Measurements from ENCODE around the gene ARHGEF19.
"Not testable (repeated sequence)": the region's sequence is repeated elsewhere in the genome, so short reads cannot be mapped to it uniquely, and the experiment has no call there.

The ARHGEF19 gene

DNA sequence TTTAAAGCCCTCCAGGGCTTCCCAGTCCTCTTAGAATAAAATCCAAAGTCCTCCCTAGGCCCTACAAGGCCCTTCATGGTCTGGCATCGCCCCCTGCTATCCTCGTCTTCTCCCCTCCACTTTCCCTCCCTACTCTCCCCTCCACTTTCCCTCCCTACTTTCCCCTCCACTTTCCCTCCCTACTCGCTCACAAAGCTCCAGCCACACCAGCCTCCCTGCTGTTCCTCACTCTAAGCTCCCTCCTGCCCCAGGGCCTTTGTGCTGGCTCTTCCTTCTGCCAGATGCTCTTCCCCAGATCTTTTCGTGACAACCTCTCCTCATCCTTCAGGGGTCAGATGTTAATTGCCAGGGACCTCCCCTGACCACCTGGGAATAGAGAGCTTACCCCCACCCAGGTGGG lies 12.8 kb downstream of the ARHGEF19 start:
- DNase-seq (no peak), ATAC-seq (replicated peaks) (no peak)
- Mint-ChIP-seq H3K9me3 (no peaks in the 10 kb centered on the region), H3K36me3 (ENCODE audit: insufficient read depth) (peaks cover 7% of the 10 kb centered on the region), H3K27ac (peak overlapping the region; percentile 8 to 90), H3K27me3 (no peaks in the 10 kb centered on the region), H3K4me3 (no peak overlapping the region), H3K4me1 (ENCODE audit: low read depth in 2 of 2) (peaks cover 7 to 12% of the 10 kb centered on the region in 2 donors)

DNA sequence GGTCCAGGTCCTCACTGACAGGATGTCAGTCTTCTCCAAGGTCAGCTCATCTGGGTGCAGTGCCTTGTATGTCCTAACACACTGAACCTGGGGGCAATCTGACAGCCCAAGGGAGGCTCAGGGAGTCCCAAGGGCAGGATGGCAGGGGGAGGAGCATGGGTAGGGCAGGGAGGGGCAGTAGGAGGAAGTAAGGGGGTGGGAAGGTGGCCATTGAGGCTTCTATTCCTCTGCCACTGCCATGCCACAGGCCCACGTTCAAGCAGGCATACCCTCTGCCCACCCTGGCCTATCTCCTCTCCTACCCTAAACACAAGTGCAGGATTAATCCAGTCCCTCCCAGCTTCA lies 13.3 kb downstream of the ARHGEF19 start:
- Mint-ChIP-seq H3K27me3 (no peaks in the 10 kb centered on the region), H3K27ac (peak overlapping the region in 1 of 2 donors; percentile 90), H3K4me3 (no peak overlapping the region), H3K9me3 (no peaks in the 10 kb centered on the region), H3K4me1 (ENCODE audit: low read depth in 2 of 2) (peaks cover 5 to 9% of the 10 kb centered on the region in 2 donors), H3K36me3 (ENCODE audit: insufficient read depth) (peaks cover 7% of the 10 kb centered on the region)
- ATAC-seq (replicated peaks) (no peak), DNase-seq (no peak)

DNA sequence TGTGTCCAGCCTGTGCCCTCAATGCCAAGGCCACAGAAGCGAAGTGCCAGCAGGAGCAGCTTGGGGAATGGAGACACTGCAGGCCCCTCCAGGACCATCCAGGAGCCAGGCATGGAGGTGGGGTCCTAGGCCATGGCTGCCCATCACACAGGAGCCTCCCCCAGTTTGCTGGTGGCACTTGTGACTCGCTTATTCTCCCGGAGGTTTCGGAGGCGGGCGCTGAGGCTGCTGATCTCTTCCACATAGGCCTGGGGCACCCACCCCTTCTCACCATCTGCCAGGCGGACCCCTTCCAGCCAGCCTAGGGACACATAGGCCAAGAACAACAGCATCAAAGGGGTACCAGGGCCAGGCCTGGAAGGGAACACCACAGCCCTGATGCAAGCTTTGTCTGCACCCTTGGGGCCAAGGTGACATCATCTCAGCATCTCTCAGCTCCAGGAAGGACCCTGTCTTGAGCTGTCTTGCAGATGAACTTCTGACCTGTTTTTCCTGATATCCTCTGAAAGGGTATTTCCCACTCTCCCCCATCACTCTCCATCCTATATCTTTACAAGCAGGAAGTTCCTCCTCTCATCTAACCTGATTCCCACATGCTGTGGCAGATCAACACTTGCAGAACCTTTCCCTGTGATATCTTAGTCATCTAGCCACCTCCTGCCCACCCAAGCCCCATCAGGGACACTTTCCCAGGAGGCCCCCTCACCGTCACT lies 13.9 kb downstream of the ARHGEF19 start:
- Mint-ChIP-seq H3K9me3 (no peaks in the 10 kb centered on the region), H3K27me3 (no peaks in the 10 kb centered on the region), H3K4me1 (ENCODE audit: low read depth in 2 of 2) (peaks cover 3 to 8% of the 10 kb centered on the region in 2 donors), H3K27ac (peak overlapping the region in 1 of 2 donors; percentile 90), H3K36me3 (ENCODE audit: insufficient read depth) (peaks cover 6% of the 10 kb centered on the region), H3K4me3 (no peak overlapping the region)
- no peak for DNase-seq
- no peak for ATAC-seq (replicated peaks)

DNA sequence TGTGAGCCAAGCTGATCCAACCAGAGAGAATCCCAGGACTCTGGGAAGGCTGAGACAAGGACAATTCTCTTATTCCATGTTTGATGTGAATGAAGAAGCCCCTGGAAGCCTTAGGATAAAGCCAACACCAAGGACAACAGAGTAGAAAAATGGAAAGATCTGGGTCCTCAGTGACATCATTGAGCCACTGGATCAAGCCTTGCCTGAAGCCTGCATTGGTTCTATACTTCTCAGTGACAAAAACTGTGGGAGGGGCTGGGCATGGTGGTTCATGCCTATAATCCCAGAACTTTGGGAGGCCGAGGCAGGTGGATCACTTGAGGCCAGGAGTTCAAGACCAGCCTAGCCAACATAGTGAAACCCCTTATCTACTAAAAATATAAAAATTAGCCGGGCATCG lies 15.6 kb downstream of the ARHGEF19 start:
- H3K27me3 Mint-ChIP-seq = no peaks in the 10 kb centered on the region
- DNase-seq (no peak), ATAC-seq (replicated peaks) (no peak)
- H3K4me3 Mint-ChIP-seq = no peak overlapping the region
- H3K4me1 Mint-ChIP-seq (ENCODE audit: low read depth in 2 of 2) = peaks cover 0 to 4% of the 10 kb centered on the region in 2 donors
- H3K27ac Mint-ChIP-seq = peak overlapping the region; percentile 89 to 90
- H3K36me3 Mint-ChIP-seq (ENCODE audit: insufficient read depth) = peaks cover 2% of the 10 kb centered on the region
- no peaks in the 10 kb centered on the region for H3K9me3 Mint-ChIP-seq

DNA sequence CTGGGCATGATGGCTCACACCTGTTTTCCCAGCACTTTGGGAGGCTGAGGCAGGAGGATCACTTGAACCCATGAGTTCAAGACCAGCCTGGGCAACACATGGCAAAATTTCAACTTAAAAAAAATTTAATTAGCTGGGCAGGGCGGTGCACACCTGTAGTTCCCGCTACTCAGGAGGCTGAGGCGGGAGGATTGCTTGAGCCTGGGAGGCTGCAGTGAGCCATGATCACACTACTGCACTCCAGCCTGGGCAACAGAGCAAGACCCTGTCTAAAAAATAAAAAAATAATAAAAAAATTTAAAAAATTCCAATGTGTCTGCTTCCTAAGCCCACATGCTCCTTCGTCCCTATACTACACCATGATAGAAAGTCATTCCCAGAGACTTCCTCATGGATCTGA lies 16.3 kb downstream of the ARHGEF19 start:
- DNase-seq; ATAC-seq (replicated peaks); H3K4me3 Mint-ChIP-seq; H3K9me3 Mint-ChIP-seq; H3K36me3 Mint-ChIP-seq (ENCODE audit: insufficient read depth); H3K4me1 Mint-ChIP-seq (ENCODE audit: low read depth in 2 of 2); H3K27me3 Mint-ChIP-seq; H3K27ac Mint-ChIP-seq: not testable (repeated sequence)

DNA sequence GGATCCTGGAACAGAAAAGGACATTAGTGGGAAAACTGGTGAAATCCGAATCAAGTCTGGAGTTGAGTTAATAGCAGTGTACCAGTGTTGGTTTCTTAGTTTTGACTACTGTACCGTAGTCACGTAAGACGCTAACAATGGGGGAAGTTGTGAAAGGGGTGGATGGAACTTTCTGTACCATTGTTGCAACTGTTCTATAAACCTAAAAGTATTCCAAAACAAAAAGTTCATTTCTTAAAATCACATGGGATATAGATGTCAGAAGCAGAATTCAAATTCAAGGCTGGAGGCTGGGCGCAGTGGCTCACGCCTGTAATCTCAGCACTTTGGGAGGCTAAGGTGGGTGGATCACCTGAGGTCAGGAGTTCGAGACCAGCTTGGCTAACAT lies 16.9 kb downstream of the ARHGEF19 start:
- Mint-ChIP-seq H3K27ac (no peak overlapping the region), H3K4me3 (no peak overlapping the region), H3K4me1 (ENCODE audit: low read depth in 2 of 2) (peaks cover 4 to 5% of the 10 kb centered on the region in 2 donors), H3K9me3 (no peaks in the 10 kb centered on the region), H3K27me3 (peaks cover 7 to 10% of the 10 kb centered on the region in 2 donors), H3K36me3 (ENCODE audit: insufficient read depth) (peaks cover 2% of the 10 kb centered on the region)
- no peak for ATAC-seq (replicated peaks)
- DNase-seq = no peak

DNA sequence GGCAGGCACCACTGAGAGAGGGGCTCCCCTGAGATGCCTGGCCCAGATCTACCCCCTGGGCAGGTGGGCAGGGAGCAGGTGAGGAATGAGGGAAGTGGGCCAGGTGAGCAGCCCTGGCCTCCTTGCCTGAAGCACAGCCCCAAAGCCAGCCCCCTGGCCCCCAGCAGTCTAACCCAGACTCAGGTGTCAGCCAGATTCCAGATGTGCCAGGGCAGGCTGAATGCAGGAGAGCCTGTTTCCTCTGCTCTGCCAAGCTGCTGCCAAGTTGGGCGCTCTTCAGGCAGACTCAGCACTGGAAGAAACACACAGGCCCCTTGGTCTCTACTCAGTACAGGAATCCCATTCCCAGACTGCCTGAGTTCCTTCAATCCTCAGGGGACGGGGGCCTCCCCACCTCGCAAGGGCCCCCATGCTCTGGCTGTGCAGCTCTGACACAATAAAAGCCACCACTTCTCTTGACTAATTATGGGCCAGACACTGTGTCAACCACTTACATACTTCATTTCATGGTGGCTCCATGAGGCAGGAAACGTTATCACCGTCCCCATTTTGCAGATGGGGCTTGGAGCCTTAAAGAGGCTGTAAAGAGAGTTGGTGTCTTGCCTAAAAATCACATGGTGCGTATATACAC lies 20.4 kb downstream of the ARHGEF19 start:
- ATAC-seq (replicated peaks) (no peak), DNase-seq (no peak)

DNA sequence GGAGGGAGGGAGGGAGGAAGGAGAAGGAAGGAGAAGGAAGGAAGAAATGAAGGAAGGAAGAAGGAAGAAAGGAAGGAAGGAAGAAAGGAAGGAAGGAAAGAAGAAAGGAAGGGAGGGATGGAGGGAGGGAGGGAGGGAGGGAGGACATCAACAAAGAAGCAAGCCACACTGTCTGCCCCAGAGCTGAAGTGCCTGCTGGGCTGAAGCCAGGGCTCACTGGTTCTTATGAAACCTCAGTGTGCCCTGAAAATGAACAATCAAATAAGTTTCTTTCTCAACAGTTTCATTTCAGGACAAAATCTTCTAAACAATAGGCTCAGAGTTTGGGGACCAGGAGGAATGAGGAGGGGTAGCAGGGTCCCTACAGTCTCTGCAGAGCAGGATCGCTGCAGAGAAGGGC lies 21.1 kb downstream of the ARHGEF19 start:
- Mint-ChIP-seq H3K36me3 (ENCODE audit: insufficient read depth) (no peaks in the 10 kb centered on the region), H3K9me3 (no peaks in the 10 kb centered on the region), H3K4me1 (ENCODE audit: low read depth in 2 of 2) (peaks cover 5% of the 10 kb centered on the region in 2 donors), H3K4me3 (no peak overlapping the region), H3K27ac (no peak overlapping the region), H3K27me3 (peaks cover 22 to 24% of the 10 kb centered on the region in 2 donors)
- ATAC-seq (replicated peaks) (no peak), DNase-seq (no peak)

More for the DNA sequence above, 20.4 kb downstream of the ARHGEF19 start:
- H3K9me3 Mint-ChIP-seq = no peaks in the 10 kb centered on the region
- no peak overlapping the region for H3K27ac Mint-ChIP-seq
- H3K4me1 Mint-ChIP-seq (ENCODE audit: low read depth in 2 of 2) = peaks cover 5% of the 10 kb centered on the region in 2 donors
- no peak overlapping the region for H3K4me3 Mint-ChIP-seq
- H3K36me3 Mint-ChIP-seq (ENCODE audit: insufficient read depth) = no peaks in the 10 kb centered on the region
- peaks cover 22 to 24% of the 10 kb centered on the region in 2 donors for H3K27me3 Mint-ChIP-seq

DNA sequence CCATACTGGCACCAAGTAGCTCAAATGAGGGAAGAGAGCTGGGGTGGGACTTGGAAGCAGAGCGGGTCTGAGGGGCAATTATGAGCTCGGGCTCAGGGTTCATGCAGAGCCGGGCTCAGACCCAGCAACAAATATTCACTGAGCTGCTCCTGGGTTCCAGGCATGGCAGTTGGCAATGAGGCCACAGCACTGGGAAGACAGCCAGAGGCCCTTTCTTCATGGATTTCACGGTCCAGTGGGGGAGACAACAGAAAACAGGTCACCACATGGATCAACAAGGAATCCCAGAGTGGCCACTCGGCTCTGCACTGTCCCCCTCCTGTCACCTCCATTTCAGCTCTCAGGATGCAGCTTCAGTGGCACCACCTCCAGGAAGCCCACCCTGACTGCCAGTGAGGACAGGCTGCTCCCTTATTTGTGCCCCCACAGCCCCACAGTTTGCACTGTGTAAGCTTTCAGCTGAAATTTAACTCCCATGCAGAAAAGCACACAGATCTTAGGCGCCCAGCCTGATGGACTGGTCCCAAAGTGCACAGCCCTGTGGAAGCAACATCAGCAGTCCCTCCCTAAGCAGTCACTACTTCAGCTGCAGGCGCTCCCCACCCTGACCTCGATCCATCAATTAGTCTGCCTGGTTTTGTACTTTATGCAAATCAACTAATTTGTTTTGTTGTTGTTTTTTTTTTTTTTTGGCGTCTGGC lies 22.4 kb downstream of the ARHGEF19 start:
- DNase-seq (no peak), ATAC-seq (replicated peaks) (no peak)
- H3K36me3 Mint-ChIP-seq (ENCODE audit: insufficient read depth) = no peaks in the 10 kb centered on the region
- no peaks in the 10 kb centered on the region for H3K9me3 Mint-ChIP-seq
- peaks cover 22 to 24% of the 10 kb centered on the region in 2 donors for H3K27me3 Mint-ChIP-seq
- H3K27ac Mint-ChIP-seq = no peak overlapping the region
- H3K4me3 Mint-ChIP-seq = no peak overlapping the region
- peaks cover 5% of the 10 kb centered on the region in 2 donors for H3K4me1 Mint-ChIP-seq (ENCODE audit: low read depth in 2 of 2)

DNA sequence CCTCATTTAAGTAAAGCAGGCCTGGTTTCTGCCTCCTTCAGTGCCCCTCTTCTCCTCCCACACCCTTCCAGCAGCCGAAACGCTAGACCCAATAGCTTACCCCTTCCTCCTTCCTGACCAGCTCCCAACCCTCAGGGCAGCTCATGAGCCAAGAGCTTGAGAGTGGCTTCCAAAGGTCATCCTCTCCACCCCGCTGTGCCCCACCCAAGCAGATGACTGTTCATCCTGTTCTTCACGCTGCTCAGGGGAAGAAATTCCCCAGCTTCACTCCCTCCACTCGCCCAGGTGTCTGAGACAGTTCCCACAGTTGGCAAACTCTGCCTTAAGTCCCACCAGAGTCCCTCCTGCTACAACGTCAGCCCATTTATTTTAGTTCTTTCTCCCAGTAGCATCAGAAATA lies 23.4 kb downstream of the ARHGEF19 start:
- H3K4me3 Mint-ChIP-seq = no peak overlapping the region
- DNase-seq (no peak), ATAC-seq (replicated peaks) (no peak)
- no peak overlapping the region for H3K27ac Mint-ChIP-seq
- no peaks in the 10 kb centered on the region for H3K36me3 Mint-ChIP-seq (ENCODE audit: insufficient read depth)
- H3K9me3 Mint-ChIP-seq = no peaks in the 10 kb centered on the region
- H3K27me3 Mint-ChIP-seq = peaks cover 22 to 27% of the 10 kb centered on the region in 2 donors
- H3K4me1 Mint-ChIP-seq (ENCODE audit: low read depth in 2 of 2) = peaks cover 5% of the 10 kb centered on the region in 2 donors

DNA sequence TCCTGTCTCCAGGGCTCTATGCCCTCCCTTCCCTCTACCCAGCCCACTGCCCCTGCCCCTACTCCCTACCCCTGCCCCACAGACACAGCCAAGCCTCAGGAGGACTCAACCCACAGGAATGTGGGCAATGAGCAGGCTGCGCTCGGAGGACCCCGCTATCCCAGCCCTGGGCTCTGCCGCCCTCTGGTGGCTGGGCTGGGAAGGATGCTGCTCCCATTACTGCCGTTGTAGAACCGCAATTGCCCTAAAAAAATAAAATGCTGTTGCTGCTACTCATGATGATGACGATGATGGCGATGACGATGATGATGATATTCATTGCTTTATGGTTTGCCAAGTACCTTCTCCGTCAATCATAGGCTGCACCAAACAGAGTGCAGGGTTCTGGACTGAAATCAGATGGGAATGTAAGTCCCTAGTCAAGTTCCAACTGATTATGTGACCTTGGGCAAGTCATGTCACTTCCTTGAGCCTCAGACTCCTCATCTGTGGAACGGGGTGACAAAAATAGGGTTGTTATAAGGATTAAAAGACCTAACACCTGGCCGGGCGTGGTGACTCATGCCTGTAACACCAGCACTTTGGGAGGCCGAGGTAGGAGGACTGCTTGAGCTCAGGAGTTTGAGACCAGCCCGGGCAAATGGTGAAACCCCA lies 24.6 kb downstream of the ARHGEF19 start:
- H3K9me3 Mint-ChIP-seq = no peaks in the 10 kb centered on the region
- peak; percentile 92 for ATAC-seq (replicated peaks)
- peaks cover 22 to 35% of the 10 kb centered on the region in 2 donors for H3K27me3 Mint-ChIP-seq
- H3K27ac Mint-ChIP-seq = no peak overlapping the region
- H3K4me3 Mint-ChIP-seq = no peak overlapping the region
- DNase-seq = peak; percentile 74 to 79 (median 78)
- peaks cover 5% of the 10 kb centered on the region in 2 donors for H3K4me1 Mint-ChIP-seq (ENCODE audit: low read depth in 2 of 2)
- H3K36me3 Mint-ChIP-seq (ENCODE audit: insufficient read depth) = no peaks in the 10 kb centered on the region

DNA sequence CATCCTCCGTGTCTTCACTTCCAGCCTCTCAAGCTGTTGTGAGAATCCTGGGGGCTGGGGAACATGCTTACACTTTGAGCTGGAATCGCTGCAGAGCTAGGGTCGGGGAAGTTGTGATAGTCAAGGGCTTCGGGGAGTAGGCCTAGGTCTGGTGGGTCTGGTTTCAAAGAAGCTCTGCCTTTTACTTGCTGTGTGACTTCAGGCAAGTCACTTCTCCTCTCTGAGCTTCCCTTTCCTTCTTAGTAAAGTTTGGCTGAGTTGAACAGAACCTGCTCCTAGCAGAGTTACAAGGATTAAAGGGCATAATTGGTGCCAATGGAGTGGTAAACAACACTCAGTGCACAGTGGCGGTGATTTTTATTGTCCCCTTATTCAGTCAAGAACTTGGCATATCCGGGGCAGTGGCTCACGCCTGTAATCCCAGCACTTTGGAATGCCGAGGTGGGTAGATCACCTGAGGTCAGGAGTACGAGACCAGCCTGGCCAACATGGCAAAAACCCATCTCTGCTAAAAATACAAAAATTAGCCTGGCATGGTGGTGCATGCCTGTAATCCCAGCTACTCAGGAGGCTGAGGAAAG lies 25.7 kb downstream of the ARHGEF19 start:
- H3K27ac Mint-ChIP-seq = no peak overlapping the region
- H3K4me3 Mint-ChIP-seq = no peak overlapping the region
- H3K9me3 Mint-ChIP-seq = no peaks in the 10 kb centered on the region
- DNase-seq (no peak), ATAC-seq (replicated peaks) (no peak)
- no peaks in the 10 kb centered on the region for H3K36me3 Mint-ChIP-seq (ENCODE audit: insufficient read depth)
- peaks cover 22 to 35% of the 10 kb centered on the region in 2 donors for H3K27me3 Mint-ChIP-seq
- peaks cover 5% of the 10 kb centered on the region in 2 donors for H3K4me1 Mint-ChIP-seq (ENCODE audit: low read depth in 2 of 2)

Data from effector memory CD8-positive, alpha-beta T cell (primary cell).